GM19238 (cell line): ENCODE data around the gene SPAG8.
A peak's percentile ranks its signal among the peaks of the same experiment; 100 is the strongest.

Experiments used
- DNase-seq: peaks from one replicate; pipeline ENCODE4 v3.0.0; 2011; ENCODE audit warnings: low spot score; ENCODE audit not compliant: insufficient read length

SPAG8 gene

GRCh38 chr9:35813434-35814105 is 1.5 kb upstream of the SPAG8 start:
- no peak for DNase-seq

GRCh38 chr9:35811381-35812024 is 559 bp downstream of the SPAG8 start:
- no peak for DNase-seq

- DNase-seq, result no peak
These were observed 1.9 kb downstream of the SPAG8 start for GRCh38 chr9:35810122-35810521.

GRCh38 chr9:35808433-35808832 is 3.6 kb downstream of the SPAG8 start:
- DNase-seq, result no peak

- DNase-seq, result no peak
These were observed 6.0 kb downstream of the SPAG8 start for GRCh38 chr9:35806101-35806500.

GRCh38 chr9:35801328-35802128 is 10.5 kb downstream of the SPAG8 start:
- DNase-seq, result no peak

- no peak for DNase-seq
These were observed 11.5 kb downstream of the SPAG8 start for GRCh38 chr9:35800530-35800929.

GRCh38 chr9:35798658-35799374 is 13.2 kb downstream of the SPAG8 start:
- DNase-seq, result no peak

- no peak for DNase-seq
These were observed 14.6 kb downstream of the SPAG8 start for GRCh38 chr9:35797311-35798109.

- DNase-seq, result no peak
These were observed 16.4 kb downstream of the SPAG8 start for GRCh38 chr9:35795695-35796094.

GRCh38 chr9:35793461-35793860 is 18.6 kb downstream of the SPAG8 start:
- no peak for DNase-seq

- DNase-seq, result no peak
These were observed 19.2 kb downstream of the SPAG8 start for GRCh38 chr9:35792826-35793225.

- DNase-seq, result no peak
These were observed 19.8 kb downstream of the SPAG8 start for GRCh38 chr9:35792024-35792813.

GRCh38 chr9:35791297-35791921 is 20.7 kb downstream of the SPAG8 start, which contains the start of gene NPR2:
Gene NPR2 (plus strand): TSS chr9:35791591. CDS start chr9:35792409, 818 bp downstream.
- DNase-seq, result no peak

GRCh38 chr9:35790385-35791296 is 21.4 kb downstream of the SPAG8 start:
- peak; percentile 73 for DNase-seq

GRCh38 chr9:35790025-35790384 is 22.1 kb downstream of the SPAG8 start:
- no peak for DNase-seq

GRCh38 chr9:35789541-35789940 is 22.5 kb downstream of the SPAG8 start:
- no peak for DNase-seq

GRCh38 chr9:35783418-35783817 is 28.6 kb downstream of the SPAG8 start:
- no peak for DNase-seq

- DNase-seq, result no peak
These were observed 31.0 kb downstream of the SPAG8 start for GRCh38 chr9:35781066-35781465.
